ENCODE results near the gene PTPN13.

- TF ChIP-seq CTCF (IDR thresholded peaks at IDR 0.05) (no peak), POLR2A (IDR thresholded peaks at IDR 0.05) (no peak)
Measured at GRCh38 chr4:86633854-86634253, 39.7 kb downstream of the PTPN13 start.
